ENCODE results near the gene BCO2.

- TF ChIP-seq EZH2 (IDR thresholded peaks at IDR 0.05) (no peak), POLR2AphosphoS5 (IDR thresholded peaks at IDR 0.05; ENCODE audit: borderline replicate concordance, low read depth, low read length) (no peak), FOXP2 (optimal IDR thresholded peaks at IDR 0.05; ENCODE audit: control extremely low read depth, extremely low read length, insufficient read depth) (no peak)
These were observed 50.4 kb downstream of the BCO2 start for GRCh38 chr11:112225753-112226061.

Data from SK-N-MC (cell line).